ENCODE measurements around the gene WNT3A.

DNA sequence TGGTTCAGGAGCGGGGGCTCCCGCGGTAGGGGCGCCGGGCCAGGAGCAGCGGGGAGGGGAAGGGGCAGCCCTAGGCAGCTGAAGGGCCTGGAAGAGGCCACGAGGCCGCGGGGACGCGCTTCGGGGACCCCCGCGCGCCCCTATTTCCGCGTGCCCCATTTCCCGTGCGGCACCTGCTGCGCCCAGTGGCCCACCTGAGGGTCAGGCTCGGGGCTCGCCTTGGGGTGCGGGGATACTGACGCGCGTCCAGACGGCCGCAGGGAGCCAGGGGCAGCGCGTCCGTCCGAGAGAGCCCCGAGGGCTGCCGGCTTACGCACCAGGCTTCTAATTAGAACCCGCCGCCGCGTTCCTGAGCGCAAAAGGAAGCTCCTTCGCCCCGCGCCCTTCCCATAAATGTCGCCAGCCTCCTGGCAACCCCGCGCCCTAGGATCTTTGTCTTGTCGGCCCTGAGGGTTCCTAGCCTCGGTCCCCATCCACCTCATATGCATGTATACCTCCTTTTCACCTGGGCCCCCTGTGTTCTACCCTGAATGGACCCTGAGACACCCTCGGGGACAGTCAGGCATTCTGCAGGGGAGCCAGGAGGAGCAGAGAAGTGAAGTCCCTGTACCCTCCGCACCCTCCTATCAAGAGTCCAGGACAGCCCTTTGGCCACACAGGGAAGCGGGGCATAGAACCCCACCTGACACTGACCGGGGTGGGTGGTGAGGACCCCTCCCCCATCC is 1.8 kb downstream of the WNT3A start:
- TF ChIP-seq, protein P1, sequence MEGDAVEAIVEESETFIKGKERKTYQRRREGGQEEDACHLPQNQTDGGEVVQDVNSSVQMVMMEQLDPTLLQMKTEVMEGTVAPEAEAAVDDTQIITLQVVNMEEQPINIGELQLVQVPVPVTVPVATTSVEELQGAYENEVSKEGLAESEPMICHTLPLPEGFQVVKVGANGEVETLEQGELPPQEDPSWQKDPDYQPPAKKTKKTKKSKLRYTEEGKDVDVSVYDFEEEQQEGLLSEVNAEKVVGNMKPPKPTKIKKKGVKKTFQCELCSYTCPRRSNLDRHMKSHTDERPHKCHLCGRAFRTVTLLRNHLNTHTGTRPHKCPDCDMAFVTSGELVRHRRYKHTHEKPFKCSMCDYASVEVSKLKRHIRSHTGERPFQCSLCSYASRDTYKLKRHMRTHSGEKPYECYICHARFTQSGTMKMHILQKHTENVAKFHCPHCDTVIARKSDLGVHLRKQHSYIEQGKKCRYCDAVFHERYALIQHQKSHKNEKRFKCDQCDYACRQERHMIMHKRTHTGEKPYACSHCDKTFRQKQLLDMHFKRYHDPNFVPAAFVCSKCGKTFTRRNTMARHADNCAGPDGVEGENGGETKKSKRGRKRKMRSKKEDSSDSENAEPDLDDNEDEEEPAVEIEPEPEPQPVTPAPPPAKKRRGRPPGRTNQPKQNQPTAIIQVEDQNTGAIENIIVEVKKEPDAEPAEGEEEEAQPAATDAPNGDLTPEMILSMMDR (IDR thresholded peaks at IDR 0.05), result no peak
- TF ChIP-seq POLR2AphosphoS5 (IDR thresholded peaks at IDR 0.05; ENCODE audit: low read depth, low read length) (no peak), RAD21 (IDR thresholded peaks at IDR 0.05; ENCODE audit: low read length) (no peak)
- TF ChIP-seq, protein P2, sequence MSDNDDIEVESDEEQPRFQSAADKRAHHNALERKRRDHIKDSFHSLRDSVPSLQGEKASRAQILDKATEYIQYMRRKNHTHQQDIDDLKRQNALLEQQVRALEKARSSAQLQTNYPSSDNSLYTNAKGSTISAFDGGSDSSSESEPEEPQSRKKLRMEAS (IDR thresholded peaks at IDR 0.05; ENCODE audit: low read depth), result no peak
- TF ChIP-seq, protein P3, sequence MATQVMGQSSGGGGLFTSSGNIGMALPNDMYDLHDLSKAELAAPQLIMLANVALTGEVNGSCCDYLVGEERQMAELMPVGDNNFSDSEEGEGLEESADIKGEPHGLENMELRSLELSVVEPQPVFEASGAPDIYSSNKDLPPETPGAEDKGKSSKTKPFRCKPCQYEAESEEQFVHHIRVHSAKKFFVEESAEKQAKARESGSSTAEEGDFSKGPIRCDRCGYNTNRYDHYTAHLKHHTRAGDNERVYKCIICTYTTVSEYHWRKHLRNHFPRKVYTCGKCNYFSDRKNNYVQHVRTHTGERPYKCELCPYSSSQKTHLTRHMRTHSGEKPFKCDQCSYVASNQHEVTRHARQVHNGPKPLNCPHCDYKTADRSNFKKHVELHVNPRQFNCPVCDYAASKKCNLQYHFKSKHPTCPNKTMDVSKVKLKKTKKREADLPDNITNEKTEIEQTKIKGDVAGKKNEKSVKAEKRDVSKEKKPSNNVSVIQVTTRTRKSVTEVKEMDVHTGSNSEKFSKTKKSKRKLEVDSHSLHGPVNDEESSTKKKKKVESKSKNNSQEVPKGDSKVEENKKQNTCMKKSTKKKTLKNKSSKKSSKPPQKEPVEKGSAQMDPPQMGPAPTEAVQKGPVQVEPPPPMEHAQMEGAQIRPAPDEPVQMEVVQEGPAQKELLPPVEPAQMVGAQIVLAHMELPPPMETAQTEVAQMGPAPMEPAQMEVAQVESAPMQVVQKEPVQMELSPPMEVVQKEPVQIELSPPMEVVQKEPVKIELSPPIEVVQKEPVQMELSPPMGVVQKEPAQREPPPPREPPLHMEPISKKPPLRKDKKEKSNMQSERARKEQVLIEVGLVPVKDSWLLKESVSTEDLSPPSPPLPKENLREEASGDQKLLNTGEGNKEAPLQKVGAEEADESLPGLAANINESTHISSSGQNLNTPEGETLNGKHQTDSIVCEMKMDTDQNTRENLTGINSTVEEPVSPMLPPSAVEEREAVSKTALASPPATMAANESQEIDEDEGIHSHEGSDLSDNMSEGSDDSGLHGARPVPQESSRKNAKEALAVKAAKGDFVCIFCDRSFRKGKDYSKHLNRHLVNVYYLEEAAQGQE (IDR thresholded peaks at IDR 0.05; ENCODE audit: low read depth, low read length), result no peak

Data from SK-N-SH (cell line).